NCI-H1417 (cell line): Measurements from ENCODE around the gene MRFAP1L1.

Source experiments
- DNase-seq, 3 experiments: peaks; one replicate each; lab custom pipeline; 2025; lab: John Stamatoyannopoulos, UW

Gene MRFAP1L1

GRCh38 chr4:6716018-6716911, 6.6 kb upstream of the MRFAP1L1 start, which contains the start of gene BLOC1S4:
Gene BLOC1S4 (plus strand): TSS chr4:6716174. CDS start chr4:6716210, 36 bp downstream.
- DNase-seq: peak; percentile 92 to 97 (median 94)

GRCh38 chr4:6715704-6716017, 6.0 kb upstream of the MRFAP1L1 start:
- DNase-seq: no peak

- no peak for DNase-seq
Observed at GRCh38 chr4:6714954-6715353, 5.3 kb upstream of the MRFAP1L1 start.

GRCh38 chr4:6710996-6711395, 1.3 kb upstream of the MRFAP1L1 start:
- DNase-seq: no peak

- no peak for DNase-seq
Observed at GRCh38 chr4:6710282-6710681, 617 bp upstream of the MRFAP1L1 start.

GRCh38 chr4:6706173-6706572, 3.5 kb downstream of the MRFAP1L1 start:
- DNase-seq: no peak

- no peak for DNase-seq
Observed at GRCh38 chr4:6705646-6706045, 4.0 kb downstream of the MRFAP1L1 start.

GRCh38 chr4:6703786-6704185, 5.9 kb downstream of the MRFAP1L1 start:
- DNase-seq: no peak

- DNase-seq: no peak
Observed at GRCh38 chr4:6702761-6703160, 6.9 kb downstream of the MRFAP1L1 start.

- DNase-seq: peak in 1 of 3 experiments; percentile 4
Observed at GRCh38 chr4:6701371-6701770, 8.3 kb downstream of the MRFAP1L1 start.

GRCh38 chr4:6699903-6700302, 9.8 kb downstream of the MRFAP1L1 start:
- DNase-seq: no peak

GRCh38 chr4:6699388-6699787, 10.3 kb downstream of the MRFAP1L1 start:
- no peak for DNase-seq

GRCh38 chr4:6697131-6697530, 12.5 kb downstream of the MRFAP1L1 start:
- DNase-seq: no peak

- DNase-seq: no peak
Observed at GRCh38 chr4:6696611-6697010, 13.1 kb downstream of the MRFAP1L1 start.

GRCh38 chr4:6695660-6696610, 13.7 kb downstream of the MRFAP1L1 start:
- DNase-seq: peak in 2 of 3 experiments; percentile 9 to 53

GRCh38 chr4:6694177-6694901, 15.3 kb downstream of the MRFAP1L1 start:
- DNase-seq: no peak

GRCh38 chr4:6693231-6694176, 16.2 kb downstream of the MRFAP1L1 start, which contains the start of gene S100P:
Gene S100P (plus strand): TSS chr4:6693878. CDS start chr4:6693933, 55 bp downstream.
- DNase-seq: no peak

GRCh38 chr4:6692806-6693205, 16.9 kb downstream of the MRFAP1L1 start:
- no peak for DNase-seq

- DNase-seq: no peak
Observed at GRCh38 chr4:6692379-6692778, 17.3 kb downstream of the MRFAP1L1 start.

GRCh38 chr4:6689506-6689960, 20.1 kb downstream of the MRFAP1L1 start:
- no peak for DNase-seq
